Measurements from ENCODE around the gene CABLES2. TPM values are rescaled to one million over a fixed set of nuclear protein-coding genes. Genes with fewer than 3 reads are reported as not detected.

CABLES2 gene
- total and polyA plus RNA-seq, 2 of the 4 experiments (the other 2 are of a cell fraction): 1.4 to 5.1 TPM

DNA sequence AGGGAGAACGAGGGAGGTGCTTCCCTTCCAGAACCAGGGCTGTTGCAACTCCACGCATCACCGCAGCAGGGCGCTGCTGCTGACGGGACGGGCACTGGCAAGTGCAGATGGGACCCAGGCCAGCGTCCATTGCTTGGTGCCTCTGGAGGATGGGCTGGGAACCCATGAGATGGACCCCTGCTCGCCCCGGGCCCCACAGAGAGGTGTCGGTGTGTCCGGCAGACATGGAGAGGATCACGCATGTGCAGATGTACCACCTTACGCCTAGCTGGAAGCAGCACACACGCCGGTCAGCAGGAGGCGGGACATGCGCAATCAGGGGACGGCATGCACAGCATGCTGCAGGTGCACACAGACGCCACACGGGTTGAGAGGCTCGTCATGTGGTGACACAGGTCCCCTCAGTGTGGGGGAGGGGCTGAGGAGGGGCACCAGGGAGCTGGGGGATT lies 5.7 kb downstream of the CABLES2 start:
- H3K4me1 ChIP-seq (ENCODE audit: control insufficient read depth, insufficient read depth, low read length): peaks cover 2% of the 10 kb centered on the region; the same call in 1 of the 2 replicates
- H2AK9ac ChIP-seq (replicated peaks; ENCODE audit: low read depth, low read length, poor library complexity): no peak overlapping the region
- no peak overlapping the region for H3K14ac ChIP-seq (replicated peaks; ENCODE audit: low read depth, low read length)
- BruUV-seq (replicated peaks): no TSS peak
- H3K36me3 ChIP-seq (ENCODE audit: control insufficient read depth, insufficient read depth, low read length): peaks cover 5% of the 10 kb centered on the region
- no peak overlapping the region for H3K18ac ChIP-seq (ENCODE audit: low read depth, low read length)
- TF ChIP-seq RFX5 (IDR thresholded peaks at IDR 0.05; ENCODE audit: low read depth, low read length): no peak
- TF ChIP-seq CHD1 (IDR thresholded peaks at IDR 0.05; ENCODE audit: low read depth, low read length): no peak
- no peak for TF ChIP-seq MAFK (IDR thresholded peaks at IDR 0.05; ENCODE audit: low read depth, low read length)
- TF ChIP-seq, protein P1, sequence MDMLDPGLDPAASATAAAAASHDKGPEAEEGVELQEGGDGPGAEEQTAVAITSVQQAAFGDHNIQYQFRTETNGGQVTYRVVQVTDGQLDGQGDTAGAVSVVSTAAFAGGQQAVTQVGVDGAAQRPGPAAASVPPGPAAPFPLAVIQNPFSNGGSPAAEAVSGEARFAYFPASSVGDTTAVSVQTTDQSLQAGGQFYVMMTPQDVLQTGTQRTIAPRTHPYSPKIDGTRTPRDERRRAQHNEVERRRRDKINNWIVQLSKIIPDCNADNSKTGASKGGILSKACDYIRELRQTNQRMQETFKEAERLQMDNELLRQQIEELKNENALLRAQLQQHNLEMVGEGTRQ (IDR thresholded peaks at IDR 0.05; ENCODE audit: low read depth, low read length): no peak
- no peak for TF ChIP-seq RCOR1 (IDR thresholded peaks at IDR 0.05; ENCODE audit: insufficient replicate concordance, low read length)
- no peak for TF ChIP-seq POLR2A (IDR thresholded peaks at IDR 0.05; ENCODE audit: low read depth, low read length)
- TF ChIP-seq, protein P2, sequence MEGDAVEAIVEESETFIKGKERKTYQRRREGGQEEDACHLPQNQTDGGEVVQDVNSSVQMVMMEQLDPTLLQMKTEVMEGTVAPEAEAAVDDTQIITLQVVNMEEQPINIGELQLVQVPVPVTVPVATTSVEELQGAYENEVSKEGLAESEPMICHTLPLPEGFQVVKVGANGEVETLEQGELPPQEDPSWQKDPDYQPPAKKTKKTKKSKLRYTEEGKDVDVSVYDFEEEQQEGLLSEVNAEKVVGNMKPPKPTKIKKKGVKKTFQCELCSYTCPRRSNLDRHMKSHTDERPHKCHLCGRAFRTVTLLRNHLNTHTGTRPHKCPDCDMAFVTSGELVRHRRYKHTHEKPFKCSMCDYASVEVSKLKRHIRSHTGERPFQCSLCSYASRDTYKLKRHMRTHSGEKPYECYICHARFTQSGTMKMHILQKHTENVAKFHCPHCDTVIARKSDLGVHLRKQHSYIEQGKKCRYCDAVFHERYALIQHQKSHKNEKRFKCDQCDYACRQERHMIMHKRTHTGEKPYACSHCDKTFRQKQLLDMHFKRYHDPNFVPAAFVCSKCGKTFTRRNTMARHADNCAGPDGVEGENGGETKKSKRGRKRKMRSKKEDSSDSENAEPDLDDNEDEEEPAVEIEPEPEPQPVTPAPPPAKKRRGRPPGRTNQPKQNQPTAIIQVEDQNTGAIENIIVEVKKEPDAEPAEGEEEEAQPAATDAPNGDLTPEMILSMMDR (conservative IDR thresholded peaks at IDR 0.05; ENCODE audit: low read depth, low read length): no peak
- TF ChIP-seq NFE2L2 (IDR thresholded peaks at IDR 0.05; ENCODE audit: low read depth, low read length): no peak
- no peak for TF ChIP-seq BHLHE40 (IDR thresholded peaks at IDR 0.05; ENCODE audit: low read depth, low read length)
- TF ChIP-seq MAZ (IDR thresholded peaks at IDR 0.05; ENCODE audit: borderline replicate concordance, low read depth, low read length): no peak
- no peak for TF ChIP-seq MXI1 (IDR thresholded peaks at IDR 0.05; ENCODE audit: borderline replicate concordance, low read depth, low read length)
- no peak overlapping the region for H3K27ac ChIP-seq (ENCODE audit: insufficient read depth, low read length)
- H3K79me1 ChIP-seq (ENCODE audit: low read depth in 1 of 2, low read length in 2 of 2): peaks cover 8 to 24% of the 10 kb centered on the region in 2 experiments; a peak in 3 of 4 replicates
- no peak overlapping the region for H3K56ac ChIP-seq (ENCODE audit: extremely low read depth, insufficient read depth, low read length)
- peaks cover 13% of the 10 kb centered on the region; the same call in 1 of the 2 replicates for H4K20me1 ChIP-seq (ENCODE audit: insufficient read depth, low read length)
- H3K9me1 ChIP-seq (ENCODE audit: insufficient read depth, low read length): 0 out of 2 replicates have a peak, but pooled peaks cover 4% of the 10 kb centered on the region
- H3K4me2 ChIP-seq (ENCODE audit: low read depth, low read length): no peak overlapping the region
- H2BK120ac ChIP-seq (ENCODE audit: low read depth, low read length): no peak overlapping the region
- intact Hi-C loops (cut with micrococcal nuclease): no loop called here
- ChIA-PET POLR2A (ENCODE audit: unreplicated experiment) (no interaction called here), CTCF (no interaction called here)
- no peak overlapping the region for H2AK5ac ChIP-seq (ENCODE audit: low read depth, low read length)
- ATAC-seq (ENCODE audit: low read depth) (no peak), DNase-seq (no peak)
- no peak overlapping the region for H2BK5ac ChIP-seq (ENCODE audit: low read depth, low read length, poor library complexity, severe bottlenecking)
- 88% methylated on average over 17 of the region's 21 CpGs; no CpG with 5 or more reads in 1 of the 2 experiments for WGBS, 2 experiments (ENCODE audit: extremely low coverage in 2 of 2, insufficient read length in 1 of 2)
- H4K8ac ChIP-seq (ENCODE audit: low read depth in 2 of 2, low read length in 2 of 2): no peak overlapping the region
- H3K4ac ChIP-seq (ENCODE audit: low read depth, low read length): no peak overlapping the region
- H3K4me3 ChIP-seq (ENCODE audit: insufficient read depth, low read depth, low read length): no peak overlapping the region
- H4K91ac ChIP-seq (ENCODE audit: insufficient read depth, low read depth, low read length): no peak overlapping the region
- no peak overlapping the region for H2BK20ac ChIP-seq (ENCODE audit: low read depth, low read length)
- no peaks in the 10 kb centered on the region for H3K9me3 ChIP-seq (ENCODE audit: control insufficient read depth, insufficient read depth, low read length)
- no peak overlapping the region for H4K5ac ChIP-seq (ENCODE audit: low read depth, low read length)
- H2AFZ ChIP-seq (replicated peaks; ENCODE audit: low read length, poor library complexity): no peak overlapping the region
- H2BK15ac ChIP-seq (ENCODE audit: low read depth, low read length): no peak overlapping the region
- H3K9ac ChIP-seq (ENCODE audit: low read depth, low read length): no peak overlapping the region
- dilution Hi-C loops (cut with HindIII; ENCODE audit: low sequenced_read_pairs, unreplicated experiment): no loop called here
- H3K27me3 ChIP-seq (ENCODE audit: control insufficient read depth, insufficient read depth, low read length): no peaks in the 10 kb centered on the region
- no peak overlapping the region for H3K23ac ChIP-seq (ENCODE audit: low read depth, low read length)
- in situ Hi-C loops (cut with MboI; ENCODE audit: low sequenced_read_pairs): no loop called here

All from IMR-90 (cell line).